OCI-LY3 (cell line): ENCODE measurements around the gene PAEP.
"Not testable (repeated sequence)": the region's sequence is repeated elsewhere in the genome, so short reads cannot be mapped to it uniquely, and the experiment has no call there.

ENCODE experiments used
- H2AFZ ChIP-seq: fragments of 200-600, 300-600 bp; shearing (Covaris generic); 2 replicates; pipeline ENCODE4 v1.6.0; 2014; ENCODE audit warnings: antibody characterized with exemption, low read depth, low read length
- H3K27ac ChIP-seq: fragments of 200-600, 300-600 bp; sonication (generic); 2 replicates; pipeline ENCODE4 v1.5.1; 2014; ENCODE audit warnings: mild to moderate bottlenecking, low read length, moderate library complexity, mixed read lengths
- H3K27me3 ChIP-seq: fragments of 200-600, 300-600 bp; sonication (generic); 2 replicates; pipeline ENCODE4 v1.6.1; 2014; ENCODE audit warnings: low read depth, low read length, mixed read lengths
- H3K36me3 ChIP-seq: fragments of 200-600, 300-600 bp; sonication (generic); replicated peaks from 2 replicates; pipeline ENCODE3; 2014; ENCODE audit warnings: low read depth, low read length, mixed read lengths
- H3K4me1 ChIP-seq: fragments of 300-600, 200-600 bp; sonication (generic); 2 replicates; pipeline ENCODE4 v1.6.1; 2014; ENCODE audit warnings: low read length, mixed read lengths
- H3K4me2 ChIP-seq: fragments of 200-600, 300-600 bp; sonication (generic); 2 replicates; pipeline ENCODE4 v1.6.1; 2014; ENCODE audit warnings: low read length, mixed read lengths
- H3K4me3 ChIP-seq: fragments of 300-600, 200-600 bp; sonication (generic); 2 replicates; pipeline ENCODE4 v1.5.1; 2014; ENCODE audit warnings: antibody characterized with exemption, mild to moderate bottlenecking, low read length, moderate library complexity
- H3K79me2 ChIP-seq: fragments of 300-600, 200-600 bp; shearing (Covaris generic); 2 replicates; pipeline ENCODE4 v1.6.1; 2014; ENCODE audit warnings: mild to moderate bottlenecking, low read length, mixed read lengths
- H3K9ac ChIP-seq: fragments of 300-600, 200-600 bp; shearing (Covaris generic); 2 replicates; pipeline ENCODE4 v1.6.0; 2014; ENCODE audit warnings: mild to moderate bottlenecking, low read length, moderate library complexity
- H3K9me3 ChIP-seq: fragments of 200-600, 300-600 bp; shearing (Covaris generic); 2 replicates; pipeline ENCODE4 v1.6.1; 2014; ENCODE audit warnings: low read length, mixed read lengths; ENCODE audit not compliant: insufficient read depth
- H4K20me1 ChIP-seq: fragments of 200-600, 300-600 bp; sonication (generic); 2 replicates; pipeline ENCODE4 v1.6.1; 2016; ENCODE audit warnings: low read length, mixed read lengths; ENCODE audit not compliant: insufficient read depth
- EZH2phosphoT487 ChIP-seq: fragments of 200-600 bp; shearing (Covaris generic); IDR thresholded peaks from 2 replicates; pipeline ENCODE4 v1.6.1; 2018; ENCODE audit warnings: antibody characterized with exemption, mixed run types, low read depth
- TF ChIP-seq, protein P1 (sequence below): fragments of 200-600, 300-600 bp; sonication (generic); IDR thresholded peaks from 2 replicates; pipeline ENCODE4 v1.5.1; 2014; ENCODE audit warnings: antibody characterized with exemption, low read length, low read depth

Gene PAEP

GRCh38 chr9:135536216-135536615 is 25.3 kb upstream of the PAEP start:
- no peak overlapping the region for H3K4me3 ChIP-seq
- H2AFZ ChIP-seq, result no peak overlapping the region
- no peaks in the 10 kb centered on the region for H4K20me1 ChIP-seq
- H3K4me1 ChIP-seq, result peaks cover 8% of the 10 kb centered on the region
- no peak overlapping the region for H3K4me2 ChIP-seq
- H3K27ac ChIP-seq, result no peak overlapping the region
- no peaks in the 10 kb centered on the region for H3K36me3 ChIP-seq
- no peak overlapping the region for H3K9ac ChIP-seq
- no peaks in the 10 kb centered on the region for H3K9me3 ChIP-seq
- H3K27me3 ChIP-seq, result peaks cover 1% of the 10 kb centered on the region; the same call in 1 of the 2 replicates
- no peaks in the 10 kb centered on the region for H3K79me2 ChIP-seq
- TF ChIP-seq EZH2phosphoT487, result no peak
- TF ChIP-seq, protein P1, sequence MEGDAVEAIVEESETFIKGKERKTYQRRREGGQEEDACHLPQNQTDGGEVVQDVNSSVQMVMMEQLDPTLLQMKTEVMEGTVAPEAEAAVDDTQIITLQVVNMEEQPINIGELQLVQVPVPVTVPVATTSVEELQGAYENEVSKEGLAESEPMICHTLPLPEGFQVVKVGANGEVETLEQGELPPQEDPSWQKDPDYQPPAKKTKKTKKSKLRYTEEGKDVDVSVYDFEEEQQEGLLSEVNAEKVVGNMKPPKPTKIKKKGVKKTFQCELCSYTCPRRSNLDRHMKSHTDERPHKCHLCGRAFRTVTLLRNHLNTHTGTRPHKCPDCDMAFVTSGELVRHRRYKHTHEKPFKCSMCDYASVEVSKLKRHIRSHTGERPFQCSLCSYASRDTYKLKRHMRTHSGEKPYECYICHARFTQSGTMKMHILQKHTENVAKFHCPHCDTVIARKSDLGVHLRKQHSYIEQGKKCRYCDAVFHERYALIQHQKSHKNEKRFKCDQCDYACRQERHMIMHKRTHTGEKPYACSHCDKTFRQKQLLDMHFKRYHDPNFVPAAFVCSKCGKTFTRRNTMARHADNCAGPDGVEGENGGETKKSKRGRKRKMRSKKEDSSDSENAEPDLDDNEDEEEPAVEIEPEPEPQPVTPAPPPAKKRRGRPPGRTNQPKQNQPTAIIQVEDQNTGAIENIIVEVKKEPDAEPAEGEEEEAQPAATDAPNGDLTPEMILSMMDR, result no peak

DNA sequence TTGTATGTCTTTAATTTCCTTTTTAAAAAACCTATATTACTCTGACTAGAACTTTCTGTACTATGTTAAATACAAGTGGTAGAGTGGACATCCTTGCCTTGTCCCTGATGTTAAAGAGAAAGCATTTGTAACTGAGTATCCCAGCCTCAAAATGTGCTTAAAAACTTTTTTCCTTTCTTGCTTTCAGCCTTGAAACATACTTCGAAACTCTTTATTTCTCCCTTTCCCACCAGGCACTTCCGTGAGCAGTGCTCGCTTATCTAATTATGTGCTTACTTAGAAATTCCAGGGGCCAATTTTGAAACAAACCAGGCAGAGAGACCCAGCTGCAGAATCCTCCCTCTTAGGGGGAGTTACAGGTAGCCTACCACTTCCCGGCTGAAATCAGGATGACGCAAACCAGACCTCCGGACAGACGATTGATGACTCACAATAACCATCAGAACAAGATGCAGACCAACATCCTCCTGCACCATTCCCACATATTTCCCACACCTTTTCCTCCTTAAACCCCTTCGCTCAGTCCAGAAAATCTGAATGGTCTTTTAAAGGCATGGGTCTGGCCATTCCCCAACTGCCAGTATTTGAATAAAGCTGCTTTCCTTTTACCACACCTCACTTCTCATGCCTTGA is 18.2 kb upstream of the PAEP start:
- H3K27ac ChIP-seq, H3K36me3 ChIP-seq, H3K4me2 ChIP-seq, H3K4me1 ChIP-seq, H3K79me2 ChIP-seq, H4K20me1 ChIP-seq, H3K9me3 ChIP-seq, H2AFZ ChIP-seq, H3K4me3 ChIP-seq, H3K27me3 ChIP-seq, H3K9ac ChIP-seq: not testable (repeated sequence)

DNA sequence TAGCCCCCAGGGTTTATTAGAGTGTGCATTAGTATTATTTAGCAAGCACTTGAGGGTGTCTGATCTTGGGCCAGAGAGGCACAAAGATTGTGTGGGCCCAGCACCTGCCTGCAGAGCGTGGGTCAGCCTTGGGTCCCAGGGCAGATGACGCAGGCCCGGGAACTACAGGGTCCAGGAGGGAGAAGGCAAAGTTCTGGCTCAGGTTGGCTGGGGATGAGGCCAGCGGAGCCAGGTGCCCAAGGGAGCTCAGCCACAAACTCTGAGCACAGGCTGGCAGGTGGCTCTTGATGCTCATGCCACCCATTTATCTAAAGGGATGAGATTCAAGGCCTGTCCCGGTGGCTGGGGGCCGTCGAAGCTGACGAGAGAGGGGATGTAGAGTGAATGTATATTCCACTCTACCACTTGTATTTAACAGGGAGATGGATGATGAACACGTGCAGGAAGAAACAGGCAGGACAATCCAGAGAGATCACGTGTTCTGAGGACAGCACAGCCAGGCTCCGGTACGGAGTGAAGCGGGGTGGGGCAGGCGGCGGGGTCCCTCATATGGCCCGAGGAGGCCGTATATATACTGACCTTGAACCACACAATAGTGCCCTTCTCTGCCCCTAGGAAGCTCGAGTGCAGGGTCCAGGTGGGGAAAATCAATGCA is 16.4 kb upstream of the PAEP start:
- Histone ChIP-seq H3K4me1 (no peaks in the 10 kb centered on the region), H2AFZ (no peak overlapping the region), H3K4me3 (no peak overlapping the region), H3K9me3 (no peaks in the 10 kb centered on the region), H3K9ac (no peak overlapping the region), H4K20me1 (no peaks in the 10 kb centered on the region), H3K79me2 (no peaks in the 10 kb centered on the region), H3K4me2 (no peak overlapping the region), H3K27me3 (peaks cover 9% of the 10 kb centered on the region; the same call in 1 of the 2 replicates), H3K27ac (no peak overlapping the region), H3K36me3 (no peaks in the 10 kb centered on the region)
- no peak for TF ChIP-seq EZH2phosphoT487
- TF ChIP-seq, protein P1, result no peak

DNA sequence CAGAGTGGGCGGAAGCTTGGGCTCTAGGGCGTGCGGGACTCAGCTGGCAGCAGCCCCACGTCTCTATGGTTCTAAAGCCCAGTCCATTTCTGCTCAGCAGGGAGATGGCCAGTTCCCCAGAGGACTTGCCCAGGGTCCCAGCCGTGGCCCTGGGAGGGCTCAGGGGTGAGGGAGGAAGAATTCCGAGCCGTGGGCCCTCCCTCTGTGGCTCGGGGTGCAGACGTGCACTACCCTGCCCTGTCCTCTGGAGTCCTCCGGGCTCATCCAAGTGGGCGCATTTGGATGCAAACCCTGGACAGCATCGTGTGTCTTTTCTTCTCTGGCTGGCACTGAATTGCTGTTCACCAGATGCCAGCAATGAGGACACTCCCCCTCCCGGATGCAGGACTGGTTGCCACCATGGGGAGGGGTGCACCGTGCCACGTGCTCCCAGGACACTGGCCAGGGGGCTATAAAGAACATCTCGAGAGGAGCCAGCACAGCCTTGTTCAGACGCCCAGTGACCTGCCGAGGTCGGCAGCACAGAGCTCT is 15.8 kb upstream of the PAEP start, which contains the start of gene OBP2A:
Gene OBP2A, plus strand, starts transcription at position 481 of the 531 bp plus-strand sequence. CDS start 55 bp downstream, outside the sequence.
- not testable (repeated sequence) for H3K4me2 ChIP-seq, H3K9ac ChIP-seq, H3K27ac ChIP-seq, H3K27me3 ChIP-seq, H3K79me2 ChIP-seq, H3K4me1 ChIP-seq, H4K20me1 ChIP-seq, H3K9me3 ChIP-seq, H2AFZ ChIP-seq, H3K36me3 ChIP-seq, H3K4me3 ChIP-seq

- H3K4me3 ChIP-seq, H4K20me1 ChIP-seq, H3K9ac ChIP-seq: not testable (repeated sequence)
These were observed 14.6 kb upstream of the PAEP start for GRCh38 chr9:135546792-135547617.

More at GRCh38 chr9:135546792-135547617, 14.6 kb upstream of the PAEP start:
- H3K27me3 ChIP-seq, H3K4me2 ChIP-seq, H3K27ac ChIP-seq, H3K4me1 ChIP-seq, H3K36me3 ChIP-seq, H3K9me3 ChIP-seq, H3K79me2 ChIP-seq, H2AFZ ChIP-seq: not testable (repeated sequence)
